Renal cortical epithelial cell (primary cell): ENCODE data around the gene TNXB. TPM values are rescaled to one million over a fixed set of nuclear protein-coding genes. Genes with fewer than 3 reads are reported as not detected.
"Not testable (repeated sequence)": the region's sequence is repeated elsewhere in the genome, so short reads cannot be mapped to it uniquely, and the experiment has no call there.

Experiments
- DNase-seq: peaks from one replicate; pipeline ENCODE4 v3.0.0-alpha.2; 2011; ENCODE audit warnings: low read depth
- total RNA-seq: library from RNA; depleted of rRNA; stranded (reverse); fragments of >200 nt; gene quantifications from 2 replicates; pipeline ENCODE4 v1.2.3, GENCODE V29; 2014

TNXB gene
- total RNA-seq, 1 donor from 2014 or later = 0.75 TPM

DNA sequence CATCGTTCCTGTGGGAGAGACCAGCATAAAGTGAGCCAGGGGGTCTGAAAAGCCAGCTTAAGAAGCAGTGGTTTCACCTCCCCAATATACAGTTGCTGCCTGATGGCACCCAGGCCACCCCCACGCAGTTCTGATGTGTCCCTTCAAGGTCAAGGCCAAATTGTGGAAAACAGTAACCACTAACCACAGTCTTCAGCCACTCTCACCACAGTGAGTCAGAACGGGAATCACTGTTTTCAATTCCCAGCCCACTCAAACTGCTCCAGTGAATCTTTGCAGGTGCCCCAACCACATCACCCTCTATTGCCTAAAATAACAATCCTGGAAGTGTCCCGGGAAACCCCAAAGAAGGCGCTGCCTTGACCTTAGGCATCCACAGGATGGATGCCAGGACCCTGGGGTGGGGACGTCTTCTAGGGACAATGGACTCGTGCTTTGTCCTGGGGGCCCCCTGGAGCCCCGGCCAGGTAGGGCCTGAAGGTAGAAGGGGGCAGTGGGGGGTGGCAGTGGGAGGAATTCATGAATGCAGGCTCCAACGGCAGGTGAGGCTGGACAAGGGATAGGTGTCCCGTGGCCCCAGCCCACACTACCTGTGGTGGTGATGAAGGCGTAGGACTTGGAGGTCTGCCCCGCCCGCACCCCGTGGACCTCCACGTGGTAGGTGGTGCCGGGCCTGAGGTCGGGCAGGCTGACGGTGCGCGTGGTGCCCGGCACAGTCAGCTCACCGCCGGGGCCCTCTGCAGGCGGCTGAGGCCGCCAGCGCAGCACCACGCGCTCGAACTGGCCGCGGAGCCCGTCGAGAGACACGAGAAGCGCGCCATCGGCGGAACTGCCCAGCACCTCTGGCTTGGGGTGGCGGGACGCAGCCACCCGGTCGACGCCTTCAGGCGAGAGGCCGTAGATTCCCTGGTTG is 22.2 kb downstream of the TNXB start:
- DNase-seq = peak; percentile 88

DNA sequence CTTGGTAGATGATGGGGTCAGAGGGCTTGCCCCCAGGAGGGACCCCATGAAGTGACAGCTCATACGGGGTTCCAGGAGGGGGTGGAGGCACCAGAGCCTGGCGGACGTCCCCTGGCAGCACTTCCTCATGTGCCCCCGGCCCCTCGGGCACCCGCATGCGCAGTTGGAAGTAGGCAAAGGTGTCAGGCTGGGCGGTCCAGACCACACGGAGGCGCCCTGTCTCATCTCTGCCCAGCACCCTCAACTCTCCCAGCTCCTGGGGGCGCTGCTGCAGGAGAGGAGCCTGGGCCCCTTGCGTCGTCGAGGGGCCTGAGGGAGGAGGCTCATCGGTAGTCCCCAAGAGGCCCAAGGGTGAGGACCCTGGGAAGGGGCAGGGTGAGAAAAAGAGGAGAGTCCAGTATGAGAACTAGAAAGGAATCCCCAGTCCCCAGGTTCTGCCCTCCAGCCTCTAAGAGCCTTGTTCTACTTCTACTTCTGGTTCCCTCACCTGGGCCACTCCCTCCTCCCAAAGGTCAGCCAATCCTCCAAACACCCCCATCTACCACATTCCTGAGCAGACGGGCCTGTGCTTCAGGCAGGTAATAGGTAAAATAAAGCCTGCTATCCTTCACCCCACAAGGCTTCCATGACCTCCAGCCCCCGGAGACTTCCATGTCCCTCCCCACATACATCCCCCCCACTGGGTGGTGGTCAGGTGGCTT is 23.2 kb downstream of the TNXB start:
- no peak for DNase-seq

DNA sequence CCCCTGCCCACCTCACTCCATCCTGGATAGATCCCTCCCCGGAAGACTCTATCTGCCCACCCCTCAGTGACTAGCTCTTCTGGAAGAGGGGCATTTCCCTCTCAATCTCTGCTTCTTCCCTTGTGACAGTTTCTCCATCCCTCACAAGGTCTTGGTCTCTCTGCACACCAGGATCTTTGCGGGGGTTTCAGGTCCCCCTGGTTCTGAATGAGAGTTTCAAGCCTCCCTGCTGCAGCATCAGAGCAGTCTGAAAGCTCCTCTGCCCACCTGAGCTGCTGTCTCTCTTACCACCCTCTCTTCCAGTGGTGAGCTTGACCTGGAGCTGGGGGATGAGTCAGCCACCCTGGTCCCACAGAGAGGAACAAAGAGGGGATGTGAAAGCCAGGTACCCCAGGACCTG is 24.4 kb downstream of the TNXB start:
- DNase-seq = no peak

DNA sequence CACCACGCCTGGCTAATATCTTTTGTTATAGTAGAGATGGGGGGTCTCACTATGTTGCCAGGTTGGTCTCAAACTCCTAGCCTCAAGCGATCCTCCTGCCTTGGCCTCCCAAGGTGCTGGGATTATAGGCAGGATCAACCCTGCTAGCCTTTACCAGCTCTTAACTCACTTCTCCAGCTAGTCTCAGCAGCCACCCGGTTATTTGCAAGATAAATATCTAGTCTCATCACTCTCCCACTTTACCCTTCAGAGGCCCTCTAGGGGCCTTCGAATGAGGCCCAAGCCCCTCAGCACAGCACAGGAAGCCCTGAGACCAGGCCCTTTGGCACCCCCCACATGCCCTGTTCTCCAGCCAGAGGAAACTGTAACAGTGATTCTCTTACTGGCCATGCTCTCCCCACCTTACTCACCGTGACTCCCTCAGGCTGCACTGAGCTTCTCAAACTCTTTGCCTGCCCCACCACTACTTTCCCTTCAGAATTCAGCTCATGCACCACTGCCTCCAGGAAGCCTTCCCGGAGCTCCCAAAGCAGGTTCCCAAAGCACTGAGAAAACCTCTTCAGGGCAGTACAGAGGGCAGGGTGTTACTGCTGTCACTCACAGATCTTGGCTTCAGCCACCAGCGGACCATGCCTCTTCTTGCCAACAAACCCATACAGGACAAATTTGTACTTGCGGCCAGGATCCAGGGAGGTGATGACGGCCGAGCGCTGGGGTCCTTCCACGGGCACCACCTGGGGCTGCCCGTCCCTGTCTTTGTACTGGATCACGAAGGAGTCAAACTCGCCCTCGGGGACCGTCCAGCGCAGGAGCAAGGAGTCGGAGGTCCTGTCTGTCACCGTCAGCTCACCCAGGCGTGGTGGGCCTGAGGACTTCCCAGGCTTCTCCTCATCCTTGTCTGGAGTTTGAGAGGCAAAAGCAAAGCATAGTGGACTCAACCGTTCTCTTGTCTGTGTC is 25.0 kb downstream of the TNXB start:
- no peak for DNase-seq

DNA sequence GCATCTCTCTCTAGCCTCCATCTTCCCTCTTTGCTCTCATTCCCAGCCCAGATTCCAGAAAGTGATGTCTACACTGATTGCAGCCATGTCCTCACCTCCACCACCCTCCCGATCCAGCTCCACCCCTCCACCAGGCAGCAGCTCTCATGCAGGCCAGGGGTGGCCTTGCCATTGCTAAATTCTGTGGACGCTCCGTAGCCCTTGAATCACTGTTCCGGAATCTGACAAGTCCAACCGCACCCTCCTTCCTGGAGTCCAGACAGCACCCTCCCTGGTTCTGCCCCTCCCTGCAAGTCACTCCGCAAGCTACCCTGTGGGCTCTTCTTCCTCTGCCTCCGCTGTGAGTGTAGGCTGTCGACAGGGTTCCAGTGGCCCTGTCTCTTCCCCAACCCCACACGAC is 26.2 kb downstream of the TNXB start:
- no peak for DNase-seq

DNA sequence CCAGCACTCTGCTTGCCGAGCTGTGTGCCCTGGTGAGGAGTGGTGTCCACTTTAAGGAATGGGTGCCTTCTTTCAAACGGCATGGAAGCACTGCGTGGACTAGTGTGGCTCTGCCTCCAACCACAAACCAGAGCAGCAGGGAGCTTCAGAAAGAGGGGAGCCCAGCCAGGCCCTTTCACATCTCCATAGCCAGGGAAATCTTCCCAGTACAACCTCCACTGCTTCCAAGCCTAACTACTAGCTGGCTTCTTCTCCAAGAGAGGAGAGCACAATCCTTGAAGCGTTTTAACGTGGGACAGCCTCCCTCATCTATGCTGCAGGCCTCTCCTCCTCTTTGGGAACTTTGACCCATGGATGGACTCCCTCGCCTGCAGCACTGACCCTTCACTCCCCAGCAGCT is 26.7 kb downstream of the TNXB start:
- DNase-seq = no peak

DNA sequence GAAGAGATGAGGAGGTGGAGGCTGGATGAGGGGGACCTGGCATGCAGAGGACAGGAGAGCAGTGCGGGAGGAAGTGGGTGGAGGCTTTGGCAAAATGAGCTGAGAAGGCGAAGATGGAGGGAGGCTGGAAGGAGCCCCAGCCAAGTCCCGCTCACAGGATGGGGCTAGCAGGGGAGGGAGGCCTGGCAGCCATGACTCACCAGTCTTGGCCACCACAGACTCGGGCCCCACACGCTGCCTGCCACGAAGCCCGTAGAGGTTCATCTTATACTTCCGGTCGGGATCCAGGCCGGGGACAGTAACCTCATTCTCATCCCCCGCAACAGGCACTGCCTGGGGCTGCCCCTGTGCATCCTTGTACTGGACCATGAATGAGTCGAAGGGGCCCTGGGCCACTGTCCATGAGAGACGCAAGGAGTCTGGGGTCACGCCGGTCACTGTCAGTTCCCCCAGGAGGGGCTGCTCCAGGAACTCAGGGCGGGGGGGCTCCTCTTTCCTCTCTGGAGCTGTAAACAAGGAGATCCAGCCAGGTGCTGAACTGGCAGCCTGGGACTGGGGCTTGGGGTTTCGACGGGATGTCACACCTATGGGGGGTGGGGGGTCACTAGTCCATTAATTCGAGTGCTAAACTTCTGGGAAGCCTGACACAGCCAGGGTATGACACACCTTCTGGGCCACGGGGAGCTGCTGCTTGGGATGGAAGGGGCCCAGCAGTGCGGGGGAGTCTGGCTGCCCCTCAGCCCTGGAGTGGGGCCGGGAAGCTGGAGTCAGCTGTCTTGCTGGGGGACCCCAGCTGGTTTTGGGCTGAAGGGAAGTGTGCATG is 27.8 kb downstream of the TNXB start:
- no peak for DNase-seq

DNA sequence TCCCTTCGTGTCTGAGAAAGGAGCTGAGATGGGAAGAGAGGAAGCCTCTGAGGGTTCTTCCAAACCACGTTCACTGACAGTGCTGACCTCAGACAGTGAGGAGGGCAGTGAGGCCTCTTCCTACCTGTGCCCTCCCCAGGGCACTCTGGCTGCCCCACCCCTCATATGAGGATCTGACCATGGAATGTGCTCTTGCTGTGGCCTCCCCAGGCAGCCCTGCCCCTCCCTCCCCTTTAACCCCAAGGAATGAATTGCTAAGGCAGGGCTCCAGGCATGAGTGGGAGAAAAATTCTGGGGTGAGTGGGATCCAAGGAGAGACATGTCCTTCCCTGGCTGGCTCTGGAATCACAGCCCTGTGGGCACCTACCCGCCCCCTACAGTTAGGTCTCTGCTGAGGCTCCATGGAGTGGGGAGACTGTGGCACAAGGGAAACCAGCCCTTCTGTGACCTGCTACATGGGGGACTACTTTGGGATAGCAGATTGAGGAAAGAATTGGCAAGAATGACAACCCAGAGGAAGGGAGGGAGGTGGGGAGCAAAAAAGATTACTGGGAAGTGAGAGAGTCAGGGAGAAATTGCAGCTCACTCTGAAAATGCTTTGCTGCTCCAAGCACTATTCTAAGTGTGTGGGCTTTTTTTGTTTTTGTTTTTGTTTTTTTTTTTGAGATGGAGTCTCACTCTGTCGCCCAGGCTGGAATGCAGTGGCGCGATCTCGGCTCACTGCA is 29.4 kb downstream of the TNXB start:
- no peak for DNase-seq

DNA sequence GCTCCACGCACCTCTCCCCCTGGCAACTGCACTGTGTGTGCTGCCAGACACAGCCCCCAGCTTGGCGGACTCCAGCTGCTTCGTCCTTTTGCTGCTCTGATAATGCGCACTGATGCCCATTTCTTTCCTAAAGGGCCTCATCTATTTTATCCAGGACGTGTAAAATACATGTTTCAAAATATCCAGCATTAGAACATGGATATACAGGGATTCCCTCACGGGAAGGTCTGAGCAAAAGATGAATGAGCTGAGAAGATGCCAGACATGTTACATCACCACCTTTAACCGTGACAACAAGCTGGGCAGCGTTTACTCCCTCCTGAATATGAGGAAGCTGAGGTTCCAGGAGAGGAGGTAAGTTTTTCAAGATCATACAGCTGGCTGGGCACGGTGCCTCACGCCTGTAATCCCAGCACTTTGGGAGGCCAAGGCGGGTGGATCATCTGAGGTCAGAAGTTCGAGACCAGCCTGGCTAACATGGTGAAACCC is 32.8 kb downstream of the TNXB start:
- peak; percentile 78 for DNase-seq

DNA sequence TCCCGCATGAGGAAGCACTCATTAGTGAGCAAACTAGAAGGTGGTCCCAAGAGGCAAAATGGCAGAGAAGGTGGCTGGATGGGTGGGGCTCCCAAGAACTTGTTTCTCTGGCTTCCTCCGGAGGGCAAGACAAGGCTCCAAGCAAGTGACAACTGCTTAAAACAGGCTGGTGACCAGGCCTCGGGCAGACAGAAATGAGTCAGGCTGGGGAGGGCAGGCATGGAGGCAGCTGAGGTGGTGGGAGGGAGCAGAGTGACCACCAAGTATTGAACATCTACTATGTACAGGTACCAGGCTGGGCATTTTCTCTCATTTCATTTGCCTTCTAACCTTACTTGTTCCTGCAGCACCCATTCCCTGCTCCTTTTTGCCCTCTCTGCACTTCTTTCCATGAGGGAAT is 33.4 kb downstream of the TNXB start:
- no peak for DNase-seq

DNA sequence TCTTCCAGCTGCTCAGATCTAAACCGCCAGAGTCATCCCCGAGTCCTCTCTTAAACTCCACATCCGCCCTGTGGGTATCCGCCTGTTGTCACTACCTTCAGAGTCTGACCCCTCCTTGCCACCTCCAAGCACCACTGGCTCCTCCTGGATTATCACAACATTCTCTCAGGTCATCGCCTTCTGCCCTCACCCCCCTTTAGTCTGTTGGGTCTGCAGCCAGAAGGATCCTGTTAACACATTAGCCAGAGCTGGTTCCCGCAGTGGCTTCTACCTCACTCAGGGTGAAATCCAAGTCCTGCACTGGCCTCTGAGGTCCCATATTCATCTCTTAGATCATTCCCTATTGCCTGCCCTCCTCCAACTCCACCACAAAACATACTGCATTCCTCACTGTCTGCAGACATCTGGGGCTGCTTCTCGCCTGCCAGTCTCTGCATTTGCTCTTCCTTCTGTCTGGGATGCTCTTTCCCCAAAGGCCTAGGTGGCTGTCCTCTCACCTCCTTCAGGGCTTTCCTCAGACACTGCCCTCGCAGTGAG is 34.1 kb downstream of the TNXB start:
- DNase-seq = no peak

DNA sequence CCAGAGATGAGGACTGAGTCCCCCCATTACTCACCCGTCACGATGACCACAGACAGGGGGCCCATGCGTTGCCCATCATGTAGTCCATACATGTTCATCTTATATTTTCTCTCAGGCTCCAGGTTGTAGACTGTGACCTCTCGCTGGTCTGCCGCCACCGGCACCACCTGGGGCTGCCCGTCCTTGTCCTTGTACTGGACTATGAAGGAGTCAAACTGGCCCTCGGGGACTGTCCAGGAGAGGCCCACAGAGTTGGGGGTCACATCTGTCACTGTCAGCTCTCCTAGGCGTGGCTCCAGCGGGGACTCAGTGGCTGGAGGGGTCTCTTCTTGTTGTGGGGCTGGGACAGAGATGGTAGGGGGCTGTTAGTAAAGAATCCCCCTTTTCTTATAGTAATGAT is 35.5 kb downstream of the TNXB start:
- DNase-seq = no peak

DNA sequence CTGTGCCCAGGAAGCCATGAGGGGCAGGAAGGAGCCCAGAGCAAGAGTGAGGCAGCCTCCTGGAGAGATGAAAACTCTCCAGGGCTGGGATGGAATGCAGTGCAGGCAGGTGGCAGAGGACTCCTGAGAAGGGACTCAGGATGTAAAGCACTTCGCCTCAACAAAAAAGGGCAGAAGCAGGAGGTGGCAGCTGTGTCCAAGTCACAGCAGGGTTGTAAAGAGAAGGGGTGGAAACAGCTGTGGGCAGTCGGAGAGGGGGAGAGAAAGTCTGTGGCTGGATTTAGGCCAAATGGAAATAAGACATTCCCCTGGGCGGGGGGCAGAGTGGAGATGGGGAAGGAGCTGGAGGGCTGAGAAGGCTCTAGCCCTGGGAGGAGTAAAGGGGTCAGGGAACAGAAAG is 36.0 kb downstream of the TNXB start:
- DNase-seq = no peak

DNA sequence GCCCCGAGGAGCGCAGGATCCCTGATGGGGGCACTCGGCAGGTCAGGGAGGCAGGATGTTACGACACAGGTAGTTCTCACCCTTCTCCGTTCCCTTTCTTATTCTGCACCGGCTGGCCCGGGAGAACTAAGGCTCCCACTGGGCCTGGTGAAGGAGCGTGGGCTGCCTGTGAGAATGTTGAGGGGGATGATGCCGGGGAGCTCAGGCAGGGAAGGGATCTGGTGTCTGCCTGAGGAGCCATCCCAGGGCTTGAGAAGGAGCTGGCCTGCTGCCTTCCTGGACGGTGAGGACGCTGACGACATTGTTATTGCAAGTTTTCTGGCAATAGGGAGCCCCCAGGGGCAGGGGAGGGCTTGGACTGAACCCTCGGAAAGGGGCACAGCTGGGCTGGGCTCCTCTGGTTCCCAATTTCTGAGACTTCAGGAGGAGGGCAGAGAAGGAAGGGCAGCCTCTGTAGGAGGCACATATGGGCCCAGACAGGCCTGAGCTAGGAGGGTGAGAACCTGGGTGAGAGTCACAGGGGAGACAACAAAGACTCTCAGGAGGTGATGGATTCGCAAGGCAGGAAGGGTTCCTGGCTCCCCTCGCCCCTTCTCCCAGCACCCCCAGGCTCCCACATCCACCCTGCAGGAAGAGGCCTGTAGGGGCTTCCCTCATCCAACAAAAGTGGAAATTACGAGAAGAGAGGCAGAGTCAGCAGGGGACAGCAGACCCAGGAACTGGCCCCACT is 38.2 kb downstream of the TNXB start:
- DNase-seq = no peak

DNA sequence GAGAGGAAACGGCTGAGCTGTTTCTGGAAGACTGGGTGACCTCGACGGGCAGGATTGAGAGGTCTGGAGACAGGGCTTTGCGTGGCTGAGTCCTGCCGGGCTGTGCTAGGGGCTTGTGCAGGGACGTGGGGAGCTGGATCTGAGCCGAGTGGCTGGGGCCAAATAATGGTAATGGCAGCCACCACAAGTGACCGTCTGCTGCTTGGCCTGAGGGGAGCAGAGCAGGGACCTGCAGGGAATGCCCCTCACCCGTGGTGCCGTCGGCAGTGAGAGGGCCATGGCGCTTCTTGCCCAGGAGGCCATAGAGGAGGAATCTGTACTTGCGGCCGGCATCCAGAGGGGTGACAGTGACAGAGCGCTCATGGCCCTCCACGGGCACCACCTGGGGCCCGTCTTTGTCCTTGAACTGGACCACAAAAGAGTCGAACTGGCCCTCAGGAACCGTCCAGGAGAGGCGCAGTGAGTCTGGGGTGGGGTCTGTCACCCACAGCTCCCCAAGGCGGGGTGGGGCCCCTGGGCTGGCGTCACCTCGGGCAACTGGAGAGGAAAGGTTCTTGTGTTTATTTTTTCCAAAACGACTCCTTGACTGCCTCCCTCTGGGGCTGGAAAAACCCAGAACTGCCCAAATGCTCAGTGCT is 39.1 kb downstream of the TNXB start:
- no peak for DNase-seq

DNA sequence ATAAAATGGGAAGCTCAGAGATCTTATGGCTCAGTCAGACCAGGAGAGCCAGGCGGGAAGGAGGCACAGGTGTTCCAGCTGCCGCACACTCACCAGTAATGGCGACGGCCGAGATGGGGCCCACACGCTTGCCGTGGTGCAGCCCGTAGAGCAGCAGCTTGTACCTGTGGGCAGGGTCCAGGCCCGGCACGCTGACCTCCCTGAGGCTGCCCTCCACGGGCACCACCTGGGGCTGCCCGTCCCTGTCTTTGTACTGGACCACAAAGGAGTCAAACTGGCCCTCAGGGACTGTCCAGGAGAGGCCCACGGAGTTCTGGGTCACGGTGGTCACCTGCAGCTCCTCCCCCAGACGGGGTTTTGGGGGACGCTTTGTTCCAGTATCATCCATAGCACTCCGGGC is 39.7 kb downstream of the TNXB start:
- DNase-seq = no peak

DNA sequence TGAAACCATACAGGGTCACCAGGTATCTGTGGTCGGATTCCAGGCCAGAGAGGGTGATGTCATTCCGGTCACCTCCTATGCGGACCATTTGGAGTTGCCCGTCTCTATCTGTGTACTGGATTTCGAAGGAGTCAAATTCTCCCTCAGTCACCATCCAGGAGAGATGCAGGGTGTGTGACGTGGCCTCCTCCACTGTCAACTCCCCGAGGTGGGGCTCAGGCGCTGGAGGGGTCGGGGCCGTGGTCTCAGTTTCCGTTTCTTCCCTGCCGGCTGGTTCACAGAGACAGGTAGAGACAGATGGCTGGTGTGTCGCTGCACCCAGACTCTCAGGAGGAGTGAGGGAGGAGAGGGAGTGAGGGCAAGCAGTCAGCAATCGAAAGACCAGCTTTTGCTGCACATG is 40.3 kb downstream of the TNXB start:
- DNase-seq = no peak

DNA sequence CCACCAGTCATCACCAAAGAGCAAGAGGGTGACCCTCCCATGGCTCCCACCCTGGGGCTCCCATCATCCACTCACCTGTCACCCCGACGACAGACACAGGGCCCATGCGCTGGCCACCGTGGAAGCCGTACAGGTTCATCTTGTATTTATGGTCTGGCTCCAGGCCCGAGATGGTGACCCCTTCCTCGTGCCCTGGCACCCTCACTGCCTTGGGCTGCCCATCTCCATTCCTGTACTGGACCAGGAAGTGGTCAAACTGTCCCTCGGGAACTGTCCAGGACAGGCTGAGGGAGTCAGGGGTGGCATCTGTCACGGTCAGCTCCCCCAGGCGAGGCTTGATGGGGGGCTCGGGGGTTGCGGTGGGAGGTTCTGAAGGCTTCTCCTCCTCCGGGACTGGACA is 40.8 kb downstream of the TNXB start:
- not testable (repeated sequence) for DNase-seq

DNA sequence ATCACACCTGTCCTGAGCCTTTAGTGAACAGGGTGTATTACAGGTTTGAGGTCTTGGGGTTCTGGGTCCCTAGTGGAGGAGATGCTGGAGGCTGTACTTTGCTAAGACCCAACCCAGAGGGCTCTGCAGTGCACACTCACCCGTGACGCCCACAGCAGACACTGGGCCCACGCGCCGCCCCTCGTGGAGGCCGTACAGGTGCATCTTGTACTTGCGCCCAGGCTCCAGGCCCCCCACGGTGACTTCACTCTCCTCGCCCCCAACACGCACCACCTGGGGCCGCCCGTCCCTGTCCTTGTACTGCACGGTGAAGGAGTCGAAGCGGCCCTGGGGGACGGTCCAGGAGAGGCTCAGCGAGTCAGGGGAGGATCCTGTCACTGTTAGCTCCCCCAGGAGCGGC is 41.6 kb downstream of the TNXB start:
- DNase-seq = not testable (repeated sequence)
